Mesothelial cell of epicardium (in vitro differentiated cells): ENCODE measurements around the gene ATXN3L. TPM values are rescaled to one million over a fixed set of nuclear protein-coding genes. Genes with fewer than 3 reads are reported as not detected.

Experiments
- DNase-seq, 2 experiments: peaks; one replicate each; pipeline ENCODE4 v3.0.0; 2021; ENCODE audit warnings: low spot score in 2 of 2; ENCODE audit not compliant: unreplicated experiment in 2 of 2
- H3K27ac Mint-ChIP-seq: 2 replicates; pipeline ENCODE4 v1.8.0; 2021; ENCODE audit warnings: mixed read lengths
- H3K27me3 Mint-ChIP-seq: 2 replicates; pipeline ENCODE4 v1.8.0; 2021; ENCODE audit warnings: low read depth, mixed read lengths
- H3K36me3 Mint-ChIP-seq: 2 replicates; pipeline ENCODE4 v1.8.0; 2021; ENCODE audit warnings: mixed read lengths
- H3K4me1 Mint-ChIP-seq: 2 replicates; pipeline ENCODE4 v1.8.0; 2021; ENCODE audit warnings: mixed read lengths
- H3K4me3 Mint-ChIP-seq: 2 replicates; pipeline ENCODE4 v1.8.0; 2021; ENCODE audit warnings: mild to moderate bottlenecking, moderate library complexity, mixed read lengths
- H3K9me3 Mint-ChIP-seq: 2 replicates; pipeline ENCODE4 v1.8.0; 2021; ENCODE audit warnings: mixed read lengths
- total RNA-seq: library from RNA; stranded (reverse); gene quantifications from 3 replicates; pipeline ENCODE4 v1.2.1, GENCODE V29; 2021
- TF ChIP-seq, protein P1 (sequence below): fragments of 200-600 bp; sonication (generic); IDR thresholded peaks from one replicate; pipeline ENCODE4 v1.5.0; 2021; ENCODE audit warnings: antibody characterized with exemption; ENCODE audit not compliant: unreplicated experiment

The ATXN3L gene
- total RNA-seq, 1 donor from 2014 or later: not detected

DNA sequence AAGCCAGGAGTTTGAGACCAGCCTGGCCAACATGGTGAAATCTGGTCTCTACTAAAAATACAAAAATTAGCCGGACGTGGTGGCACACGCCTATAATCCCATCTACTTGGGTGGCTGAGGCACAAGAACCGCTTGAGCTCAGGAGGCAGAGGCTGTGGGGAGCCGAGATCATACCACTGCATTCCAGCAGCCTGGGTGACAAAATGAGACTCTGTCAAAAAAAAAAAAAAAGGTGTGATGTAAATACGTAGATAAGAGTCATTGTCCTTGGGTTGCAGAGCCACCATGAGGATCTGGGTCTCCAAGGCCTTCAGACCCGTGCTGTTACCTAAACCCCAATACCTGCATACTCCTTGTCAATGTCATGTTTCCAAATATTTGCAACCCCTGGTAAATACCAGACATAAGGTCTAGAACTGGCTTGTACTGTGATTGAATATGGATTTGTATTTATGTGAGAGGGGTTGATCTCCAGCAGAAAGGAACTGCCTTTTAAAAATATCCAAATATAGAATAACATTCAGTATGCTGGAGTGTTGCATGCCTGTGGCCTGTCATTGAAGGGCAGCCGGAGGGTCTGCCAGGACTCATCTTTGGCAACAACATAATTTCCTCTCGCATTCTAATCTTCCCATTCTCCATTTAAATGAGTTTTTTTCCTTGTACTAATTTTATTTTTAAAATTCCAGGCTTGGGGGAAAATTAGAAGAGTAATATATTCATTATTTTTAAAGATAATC is 40.4 kb downstream of the ATXN3L start:
- H3K27me3 Mint-ChIP-seq: no peaks in the 10 kb centered on the region
- no peak for DNase-seq
- no peak overlapping the region for H3K27ac Mint-ChIP-seq
- peaks cover 29% of the 10 kb centered on the region for H3K9me3 Mint-ChIP-seq
- H3K36me3 Mint-ChIP-seq: peaks cover 2% of the 10 kb centered on the region
- TF ChIP-seq, protein P1, sequence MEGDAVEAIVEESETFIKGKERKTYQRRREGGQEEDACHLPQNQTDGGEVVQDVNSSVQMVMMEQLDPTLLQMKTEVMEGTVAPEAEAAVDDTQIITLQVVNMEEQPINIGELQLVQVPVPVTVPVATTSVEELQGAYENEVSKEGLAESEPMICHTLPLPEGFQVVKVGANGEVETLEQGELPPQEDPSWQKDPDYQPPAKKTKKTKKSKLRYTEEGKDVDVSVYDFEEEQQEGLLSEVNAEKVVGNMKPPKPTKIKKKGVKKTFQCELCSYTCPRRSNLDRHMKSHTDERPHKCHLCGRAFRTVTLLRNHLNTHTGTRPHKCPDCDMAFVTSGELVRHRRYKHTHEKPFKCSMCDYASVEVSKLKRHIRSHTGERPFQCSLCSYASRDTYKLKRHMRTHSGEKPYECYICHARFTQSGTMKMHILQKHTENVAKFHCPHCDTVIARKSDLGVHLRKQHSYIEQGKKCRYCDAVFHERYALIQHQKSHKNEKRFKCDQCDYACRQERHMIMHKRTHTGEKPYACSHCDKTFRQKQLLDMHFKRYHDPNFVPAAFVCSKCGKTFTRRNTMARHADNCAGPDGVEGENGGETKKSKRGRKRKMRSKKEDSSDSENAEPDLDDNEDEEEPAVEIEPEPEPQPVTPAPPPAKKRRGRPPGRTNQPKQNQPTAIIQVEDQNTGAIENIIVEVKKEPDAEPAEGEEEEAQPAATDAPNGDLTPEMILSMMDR: no peak
- peaks cover 15% of the 10 kb centered on the region for H3K4me1 Mint-ChIP-seq
- no peak overlapping the region for H3K4me3 Mint-ChIP-seq

DNA sequence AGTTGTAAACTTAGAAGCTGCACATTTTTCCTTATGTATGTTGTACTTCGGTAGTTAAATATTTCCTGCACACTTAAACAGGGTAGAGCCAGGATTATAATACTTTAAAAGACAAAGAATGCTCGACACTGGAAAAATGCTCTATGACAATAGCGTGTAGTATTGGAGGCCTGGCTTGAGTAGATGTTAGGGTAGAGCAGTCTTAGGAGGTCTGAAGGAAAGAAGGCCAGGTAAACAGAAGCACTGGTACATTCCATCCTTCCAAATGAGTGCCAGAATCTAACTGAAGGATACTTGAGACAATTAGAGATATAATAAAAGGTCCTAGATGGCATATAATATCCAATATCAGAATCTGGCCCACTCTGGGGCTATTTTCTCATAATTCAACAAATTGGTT is 42.3 kb downstream of the ATXN3L start:
- peak overlapping the region; percentile 81 for H3K27ac Mint-ChIP-seq
- no peaks in the 10 kb centered on the region for H3K27me3 Mint-ChIP-seq
- DNase-seq: no peak
- H3K4me3 Mint-ChIP-seq: no peak overlapping the region
- peaks cover 15% of the 10 kb centered on the region for H3K4me1 Mint-ChIP-seq
- no peaks in the 10 kb centered on the region for H3K36me3 Mint-ChIP-seq
- peaks cover 24% of the 10 kb centered on the region for H3K9me3 Mint-ChIP-seq
- TF ChIP-seq, protein P1: no peak

DNA sequence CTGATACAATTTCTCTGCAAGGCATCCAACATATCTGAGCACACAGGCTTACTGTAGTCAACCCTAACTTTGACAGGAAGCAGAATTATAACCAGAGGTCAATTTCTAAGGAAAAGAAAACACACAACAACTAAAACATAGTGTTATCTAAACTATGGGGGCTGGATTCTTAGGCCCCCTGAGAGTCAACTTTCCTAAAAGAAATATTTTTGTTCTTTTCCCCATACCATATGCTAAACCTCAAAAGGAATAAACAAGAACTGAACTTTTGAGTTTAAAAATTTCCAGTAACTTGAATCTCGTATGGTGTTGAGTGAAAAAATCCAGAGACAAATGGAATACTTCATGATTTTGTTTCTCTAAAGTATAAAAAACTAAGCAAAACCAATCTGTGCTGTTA is 42.9 kb downstream of the ATXN3L start:
- Mint-ChIP-seq H3K27me3 (no peaks in the 10 kb centered on the region), H3K4me1 (peaks cover 19% of the 10 kb centered on the region), H3K9me3 (peaks cover 26% of the 10 kb centered on the region), H3K27ac (peak overlapping the region; percentile 81), H3K36me3 (no peaks in the 10 kb centered on the region), H3K4me3 (no peak overlapping the region)
- no peak for DNase-seq
- TF ChIP-seq, protein P1: no peak

DNA sequence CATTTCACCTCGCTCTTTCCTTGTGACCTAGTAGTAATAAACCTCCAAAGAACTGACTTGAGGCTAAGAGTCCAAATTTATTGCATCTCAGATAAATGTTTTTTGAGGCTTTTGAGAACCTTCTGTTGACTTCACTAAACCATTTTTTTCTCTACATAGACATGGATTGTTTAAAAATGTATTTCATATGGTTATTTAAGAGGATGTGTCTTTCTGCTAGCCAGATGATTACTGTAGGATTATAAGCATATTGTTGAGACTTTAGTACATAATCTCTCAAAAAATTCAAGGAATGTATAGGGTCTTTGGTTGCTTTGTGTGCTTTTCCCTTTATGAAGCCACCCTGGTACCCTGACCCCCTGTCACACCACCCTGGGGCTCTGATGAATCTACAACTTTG is 44.8 kb downstream of the ATXN3L start:
- H3K4me1 Mint-ChIP-seq: peaks cover 16% of the 10 kb centered on the region
- no peaks in the 10 kb centered on the region for H3K27me3 Mint-ChIP-seq
- no peaks in the 10 kb centered on the region for H3K36me3 Mint-ChIP-seq
- DNase-seq: no peak
- no peak overlapping the region for H3K27ac Mint-ChIP-seq
- H3K9me3 Mint-ChIP-seq: peaks cover 20% of the 10 kb centered on the region
- TF ChIP-seq, protein P1: no peak
- H3K4me3 Mint-ChIP-seq: no peak overlapping the region

DNA sequence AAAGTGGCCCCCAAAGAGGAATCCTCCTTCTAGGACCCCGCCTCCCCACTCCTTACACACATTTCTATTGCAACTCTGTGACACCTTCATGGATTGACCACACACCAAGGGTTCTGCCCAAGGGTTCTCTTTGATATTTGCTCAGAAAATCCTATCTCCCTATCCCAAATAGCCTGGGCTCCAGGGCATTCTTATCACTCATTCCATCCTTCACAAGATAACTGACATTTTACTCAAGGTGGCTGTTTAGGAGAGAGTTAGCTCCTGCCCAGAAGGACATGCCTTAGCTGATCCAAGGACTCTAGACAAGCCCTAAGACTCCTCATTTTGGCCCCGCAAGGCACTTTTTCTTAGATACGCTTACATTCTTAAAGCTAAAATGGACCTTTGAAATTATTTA is 47.4 kb downstream of the ATXN3L start:
- TF ChIP-seq, protein P1: no peak
- Mint-ChIP-seq H3K27me3 (no peaks in the 10 kb centered on the region), H3K27ac (no peak overlapping the region), H3K4me3 (no peak overlapping the region), H3K36me3 (no peaks in the 10 kb centered on the region), H3K9me3 (peaks cover 20% of the 10 kb centered on the region), H3K4me1 (peaks cover 13% of the 10 kb centered on the region)
- DNase-seq: no peak

DNA sequence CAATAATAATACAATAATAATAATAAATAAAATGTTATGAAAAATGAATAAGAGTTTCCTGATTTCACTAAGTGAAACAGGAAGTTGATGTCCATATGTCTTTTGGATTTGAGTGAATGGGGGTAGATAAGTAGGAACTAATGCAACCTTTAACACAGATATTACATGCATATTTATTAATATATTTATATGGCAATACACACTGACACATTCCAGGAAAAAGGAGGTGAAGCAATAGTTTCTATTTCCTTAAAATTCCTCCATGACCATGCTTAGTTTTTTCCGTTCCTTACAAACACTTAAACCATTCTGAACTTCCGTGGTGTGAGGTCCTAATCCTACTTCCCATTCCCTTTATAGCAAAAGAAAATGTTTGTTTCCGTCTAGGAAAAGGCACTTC is 48.3 kb downstream of the ATXN3L start:
- no peak overlapping the region for H3K4me3 Mint-ChIP-seq
- peaks cover 9% of the 10 kb centered on the region for H3K4me1 Mint-ChIP-seq
- DNase-seq: no peak
- TF ChIP-seq, protein P1: no peak
- H3K36me3 Mint-ChIP-seq: no peaks in the 10 kb centered on the region
- H3K9me3 Mint-ChIP-seq: peaks cover 16% of the 10 kb centered on the region
- H3K27me3 Mint-ChIP-seq: no peaks in the 10 kb centered on the region
- no peak overlapping the region for H3K27ac Mint-ChIP-seq
